Esophagus muscularis mucosa (tissue), 4 donors: Measurements from ENCODE around the gene TMEM132E.

ENCODE experiments used
- EP300 ChIP-seq: sonication (generic); formaldehyde crosslinking; IDR thresholded peaks from one replicate; pipeline ENCODE4 v1.6.1; 2017; ENCODE audit warnings: antibody characterized with exemption
- POLR2A ChIP-seq: fragments of 450-650 bp; IDR thresholded peaks from one replicate; pipeline ENCODE4 v1.6.1; 2017; ENCODE audit warnings: antibody characterized with exemption, moderate library complexity, mild to moderate bottlenecking, low read depth
- POLR2AphosphoS5 ChIP-seq, 2 donors: sonication (generic); formaldehyde crosslinking; IDR thresholded peaks; one replicate each; pipeline ENCODE4 v1.6.1; 2017; ENCODE audit warnings: antibody characterized with exemption in 2 of 2
- TF ChIP-seq, protein P1 (sequence below), 3 experiments: fragments of 200-600 bp in 2 of 3; fragments of 450-650 bp in 1 of 3; sonication (generic) in 2 of 3; IDR thresholded peaks; one replicate each; pipeline ENCODE4 v1.5.1; 2017 to 2019; ENCODE audit warnings: antibody characterized with exemption in 3 of 3, mild to moderate bottlenecking in 2 of 3, moderate library complexity in 1 of 3

DNA sequence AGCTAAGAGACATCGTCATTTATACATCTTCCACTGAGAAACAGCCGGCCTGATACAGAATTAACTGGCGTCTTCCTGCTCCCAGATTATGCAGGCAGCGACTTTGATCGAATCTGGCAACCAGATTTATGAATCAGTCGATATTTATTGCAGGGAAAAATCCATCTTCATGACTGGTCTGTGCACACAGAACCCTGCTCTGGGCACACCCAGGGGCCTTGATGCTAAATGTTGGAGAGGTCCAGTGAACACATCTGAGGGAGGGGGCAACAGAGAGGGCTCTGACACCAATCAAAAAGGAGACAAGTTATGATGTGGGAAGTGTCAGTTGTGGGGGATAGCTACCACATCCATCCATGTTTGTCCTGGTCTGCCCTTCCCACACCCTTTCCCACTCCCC is 102.9 kb downstream of the TMEM132E start:
- TF ChIP-seq, protein P1, sequence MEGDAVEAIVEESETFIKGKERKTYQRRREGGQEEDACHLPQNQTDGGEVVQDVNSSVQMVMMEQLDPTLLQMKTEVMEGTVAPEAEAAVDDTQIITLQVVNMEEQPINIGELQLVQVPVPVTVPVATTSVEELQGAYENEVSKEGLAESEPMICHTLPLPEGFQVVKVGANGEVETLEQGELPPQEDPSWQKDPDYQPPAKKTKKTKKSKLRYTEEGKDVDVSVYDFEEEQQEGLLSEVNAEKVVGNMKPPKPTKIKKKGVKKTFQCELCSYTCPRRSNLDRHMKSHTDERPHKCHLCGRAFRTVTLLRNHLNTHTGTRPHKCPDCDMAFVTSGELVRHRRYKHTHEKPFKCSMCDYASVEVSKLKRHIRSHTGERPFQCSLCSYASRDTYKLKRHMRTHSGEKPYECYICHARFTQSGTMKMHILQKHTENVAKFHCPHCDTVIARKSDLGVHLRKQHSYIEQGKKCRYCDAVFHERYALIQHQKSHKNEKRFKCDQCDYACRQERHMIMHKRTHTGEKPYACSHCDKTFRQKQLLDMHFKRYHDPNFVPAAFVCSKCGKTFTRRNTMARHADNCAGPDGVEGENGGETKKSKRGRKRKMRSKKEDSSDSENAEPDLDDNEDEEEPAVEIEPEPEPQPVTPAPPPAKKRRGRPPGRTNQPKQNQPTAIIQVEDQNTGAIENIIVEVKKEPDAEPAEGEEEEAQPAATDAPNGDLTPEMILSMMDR (IDR thresholded peaks at IDR 0.05) = no peak
- TF ChIP-seq POLR2A = no peak
- TF ChIP-seq POLR2AphosphoS5 (IDR thresholded peaks at IDR 0.05) = no peak
- TF ChIP-seq EP300 = no peak
